Measurements from ENCODE around the gene KCNJ5. TPM values are rescaled to one million over a fixed set of nuclear protein-coding genes. Genes with fewer than 3 reads are reported as not detected.

Gene KCNJ5
- total and polyA plus RNA-seq, 2 experiments from 2014 or later, result under 0.01 TPM; not detected in 1

DNA sequence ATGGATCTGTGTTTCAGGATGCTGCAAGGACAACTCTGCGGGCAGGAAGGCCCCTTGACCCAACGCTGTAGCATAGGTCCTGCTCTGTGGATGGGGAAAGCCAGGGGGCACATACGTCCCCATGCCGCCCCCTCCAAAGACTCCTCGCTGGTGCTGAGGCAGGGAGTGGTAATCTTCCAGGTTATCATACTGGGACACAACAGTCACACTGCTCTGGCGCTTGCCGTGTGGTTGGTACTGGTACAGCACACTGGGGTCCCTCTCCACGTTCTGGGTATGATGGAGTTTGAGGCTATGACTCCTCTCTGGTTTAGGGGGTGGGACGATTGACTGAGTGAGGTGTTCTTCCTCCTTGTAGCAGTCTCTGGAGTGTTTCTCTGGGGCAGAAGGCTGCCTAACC lies 77.8 kb downstream of the KCNJ5 start:
- H3F3A ChIP-seq (ENCODE audit: insufficient read depth), result no peaks in the 10 kb centered on the region
- no peaks in the 10 kb centered on the region for H4K20me1 ChIP-seq (ENCODE audit: insufficient read depth)
- H3K27me3 ChIP-seq (replicated peaks; ENCODE audit: insufficient read depth), result no peaks in the 10 kb centered on the region
- H3K9me2 ChIP-seq (ENCODE audit: insufficient read depth), result no peaks in the 10 kb centered on the region
- no peaks in the 10 kb centered on the region for H3K9me3 ChIP-seq (ENCODE audit: low read depth)
- DNase-seq, result no peak
- no peak for TF ChIP-seq EZH2 (IDR thresholded peaks at IDR 0.05; ENCODE audit: insufficient read depth, poor library complexity, severe bottlenecking)
- no peak for TF ChIP-seq EZH2phosphoT487 (IDR thresholded peaks at IDR 0.05; ENCODE audit: insufficient read depth, low read depth)
- no peak overlapping the region for H2AFZ ChIP-seq
- no peak overlapping the region for H3K4me3 ChIP-seq
- H3K36me3 ChIP-seq (ENCODE audit: low read depth), result no peaks in the 10 kb centered on the region; the same call in 1 of the 2 replicates
- in situ Hi-C loops (cut with MboI), result loop anchor here (25.0 kb wide), 1 partner anchor 807 kb away; no protein-coding TSS in a partner anchor
- H3K9ac ChIP-seq, result no peak overlapping the region
- H3K27ac ChIP-seq, result no peak overlapping the region
- no peak overlapping the region for H3K4me2 ChIP-seq (ENCODE audit: unreplicated experiment)
- peaks cover 6% of the 10 kb centered on the region; the same call in 1 of the 2 replicates for H3K4me1 ChIP-seq (ENCODE audit: insufficient read depth)
- 93 to 95% methylated on average over 9 of the region's 9 CpGs for WGBS, 2 experiments (ENCODE audit: low coverage in 1 of 2, low lambda C conversion rate in 2 of 2, missing lambda C conversion rate in 2 of 2)
- H3K79me2 ChIP-seq (ENCODE audit: insufficient read depth), result no peaks in the 10 kb centered on the region

Other genes starting within 250 kb of the KCNJ5 start
- gene FLI1, start 197.3 kb upstream of the KCNJ5 start, total RNA-seq (2014; rRNA removed; shearing (Covaris generic)), result 12.1 and 22.3 TPM in 2 replicates
- gene FLI1, start 197.3 kb upstream of the KCNJ5 start, polyA plus RNA-seq (2016; fragmentation: Nextera tagmentation; extraction: Ambion mirVana), result 15.5 and 16.8 TPM in 2 replicates
- not detected in 2 replicates for gene KCNJ1, start 24.1 kb upstream of the KCNJ5 start, total RNA-seq (2014; rRNA removed; shearing (Covaris generic))
- gene KCNJ1, start 24.1 kb upstream of the KCNJ5 start, polyA plus RNA-seq (2016; fragmentation: Nextera tagmentation; extraction: Ambion mirVana), result not detected in 2 replicates
- not detected in 2 replicates for gene TP53AIP1, start 51.5 kb downstream of the KCNJ5 start, total RNA-seq (2014; rRNA removed; shearing (Covaris generic))
- not detected in 2 replicates for gene TP53AIP1, start 51.5 kb downstream of the KCNJ5 start, polyA plus RNA-seq (2016; fragmentation: Nextera tagmentation; extraction: Ambion mirVana)